Measurements from ENCODE around the gene ACAD9. TPM values are rescaled to one million over a fixed set of nuclear protein-coding genes. Genes with fewer than 3 reads are reported as not detected.

The ACAD9 gene
- total and polyA plus RNA-seq, 10 of the 15 experiments (the other 5 are each of a cell fraction or from before 2014, with no cell fraction given) = 12.7 to 63.1 (median 43.7) TPM

DNA sequence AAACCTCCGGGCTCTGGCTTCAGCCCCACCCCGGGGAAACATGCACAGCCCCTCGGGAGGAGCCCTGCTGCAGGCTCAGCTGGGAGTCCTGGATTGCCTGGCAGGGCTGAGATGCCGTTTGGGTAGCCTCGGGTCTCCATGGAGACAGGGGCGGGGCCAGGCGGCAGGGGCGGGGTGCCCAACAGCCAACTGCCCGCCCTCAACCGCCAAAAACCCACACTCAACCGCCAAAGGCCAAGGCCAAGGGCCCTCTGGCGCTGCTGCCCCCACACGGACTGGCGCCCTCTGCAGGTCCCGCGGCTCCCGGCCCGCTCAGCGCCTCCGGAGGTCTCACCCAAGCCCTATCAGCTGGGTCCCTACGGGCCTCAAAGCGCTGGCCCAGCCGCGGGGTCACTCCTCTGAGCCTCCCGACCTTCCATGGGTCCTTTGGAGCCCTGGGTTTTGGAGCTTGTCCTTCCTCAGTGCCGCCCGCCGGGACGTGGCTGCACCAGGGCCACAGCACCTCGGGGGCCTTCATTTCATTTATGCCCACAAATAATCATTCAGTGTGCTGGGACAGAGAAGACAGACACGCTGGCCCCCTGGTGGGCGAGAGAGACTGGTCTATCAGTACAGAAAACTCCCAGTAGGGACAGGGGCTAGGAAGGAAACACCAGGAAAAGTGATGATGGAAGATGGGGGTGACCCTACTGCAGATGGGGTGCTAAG, 33.5 kb upstream of the ACAD9 start:
- peak; percentile 97 for ATAC-seq
- no peak for TF ChIP-seq NBN (IDR thresholded peaks at IDR 0.05)
- TF ChIP-seq IKZF2 (IDR thresholded peaks at IDR 0.05) = no peak
- peak; percentile 52; the same call in 1 of the 2 replicates for TF ChIP-seq GATAD2B (conservative IDR thresholded peaks at IDR 0.05; ENCODE audit: low read depth)
- TF ChIP-seq PAX8 (IDR thresholded peaks at IDR 0.05) = no peak
- no peak for TF ChIP-seq CHD1 (IDR thresholded peaks at IDR 0.05; ENCODE audit: low read depth, low read length)
- TF ChIP-seq NR2F1 (conservative IDR thresholded peaks at IDR 0.05) = peak; percentile 99
- TF ChIP-seq, protein P1, sequence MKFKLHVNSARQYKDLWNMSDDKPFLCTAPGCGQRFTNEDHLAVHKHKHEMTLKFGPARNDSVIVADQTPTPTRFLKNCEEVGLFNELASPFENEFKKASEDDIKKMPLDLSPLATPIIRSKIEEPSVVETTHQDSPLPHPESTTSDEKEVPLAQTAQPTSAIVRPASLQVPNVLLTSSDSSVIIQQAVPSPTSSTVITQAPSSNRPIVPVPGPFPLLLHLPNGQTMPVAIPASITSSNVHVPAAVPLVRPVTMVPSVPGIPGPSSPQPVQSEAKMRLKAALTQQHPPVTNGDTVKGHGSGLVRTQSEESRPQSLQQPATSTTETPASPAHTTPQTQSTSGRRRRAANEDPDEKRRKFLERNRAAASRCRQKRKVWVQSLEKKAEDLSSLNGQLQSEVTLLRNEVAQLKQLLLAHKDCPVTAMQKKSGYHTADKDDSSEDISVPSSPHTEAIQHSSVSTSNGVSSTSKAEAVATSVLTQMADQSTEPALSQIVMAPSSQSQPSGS (IDR thresholded peaks at IDR 0.05; ENCODE audit: low read length) = no peak
- peak; percentile 58 for TF ChIP-seq RAD21 (IDR thresholded peaks at IDR 0.05; ENCODE audit: insufficient read depth, low read depth, low read length)
- TF ChIP-seq YY1 (IDR thresholded peaks at IDR 0.05; ENCODE audit: low read depth, low read length) = peak; percentile 32; the same call in 1 of the 2 replicates
- no peak for TF ChIP-seq ZNF274 (IDR thresholded peaks at IDR 0.05; ENCODE audit: insufficient read depth, insufficient read length)
- no peak for TF ChIP-seq SMARCA5 (IDR thresholded peaks at IDR 0.05)
- TF ChIP-seq EGR1 (IDR thresholded peaks at IDR 0.05; ENCODE audit: borderline replicate concordance in 1 of 2, low read depth in 2 of 2, low read length in 2 of 2) = peak in 1 of 2 experiments; percentile 6; a peak in 1 of 3 replicates
- no peak for TF ChIP-seq PML (IDR thresholded peaks at IDR 0.05; ENCODE audit: low read length)
- TF ChIP-seq POLR2A (IDR thresholded peaks at IDR 0.05; ENCODE audit: low read depth, low read length) = 0 out of 2 replicates have a peak, but pooled peaks have one; percentile 48
- 0 out of 2 replicates have a peak, but pooled peaks have one; percentile 33 for TF ChIP-seq IKZF1 (conservative IDR thresholded peaks at IDR 0.05)
- 0 out of 2 replicates have a peak, but pooled peaks have one; percentile 49 for TF ChIP-seq RB1 (IDR thresholded peaks at IDR 0.05; ENCODE audit: borderline replicate concordance)
- no peak; the same call in 1 of the 2 replicates for TF ChIP-seq MAX (IDR thresholded peaks at IDR 0.05; ENCODE audit: low read depth, low read length)
- TF ChIP-seq, protein P2, sequence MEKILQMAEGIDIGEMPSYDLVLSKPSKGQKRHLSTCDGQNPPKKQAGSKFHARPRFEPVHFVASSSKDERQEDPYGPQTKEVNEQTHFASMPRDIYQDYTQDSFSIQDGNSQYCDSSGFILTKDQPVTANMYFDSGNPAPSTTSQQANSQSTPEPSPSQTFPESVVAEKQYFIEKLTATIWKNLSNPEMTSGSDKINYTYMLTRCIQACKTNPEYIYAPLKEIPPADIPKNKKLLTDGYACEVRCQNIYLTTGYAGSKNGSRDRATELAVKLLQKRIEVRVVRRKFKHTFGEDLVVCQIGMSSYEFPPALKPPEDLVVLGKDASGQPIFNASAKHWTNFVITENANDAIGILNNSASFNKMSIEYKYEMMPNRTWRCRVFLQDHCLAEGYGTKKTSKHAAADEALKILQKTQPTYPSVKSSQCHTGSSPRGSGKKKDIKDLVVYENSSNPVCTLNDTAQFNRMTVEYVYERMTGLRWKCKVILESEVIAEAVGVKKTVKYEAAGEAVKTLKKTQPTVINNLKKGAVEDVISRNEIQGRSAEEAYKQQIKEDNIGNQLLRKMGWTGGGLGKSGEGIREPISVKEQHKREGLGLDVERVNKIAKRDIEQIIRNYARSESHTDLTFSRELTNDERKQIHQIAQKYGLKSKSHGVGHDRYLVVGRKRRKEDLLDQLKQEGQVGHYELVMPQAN (conservative IDR thresholded peaks at IDR 0.05) = no peak
- TF ChIP-seq, protein P3, sequence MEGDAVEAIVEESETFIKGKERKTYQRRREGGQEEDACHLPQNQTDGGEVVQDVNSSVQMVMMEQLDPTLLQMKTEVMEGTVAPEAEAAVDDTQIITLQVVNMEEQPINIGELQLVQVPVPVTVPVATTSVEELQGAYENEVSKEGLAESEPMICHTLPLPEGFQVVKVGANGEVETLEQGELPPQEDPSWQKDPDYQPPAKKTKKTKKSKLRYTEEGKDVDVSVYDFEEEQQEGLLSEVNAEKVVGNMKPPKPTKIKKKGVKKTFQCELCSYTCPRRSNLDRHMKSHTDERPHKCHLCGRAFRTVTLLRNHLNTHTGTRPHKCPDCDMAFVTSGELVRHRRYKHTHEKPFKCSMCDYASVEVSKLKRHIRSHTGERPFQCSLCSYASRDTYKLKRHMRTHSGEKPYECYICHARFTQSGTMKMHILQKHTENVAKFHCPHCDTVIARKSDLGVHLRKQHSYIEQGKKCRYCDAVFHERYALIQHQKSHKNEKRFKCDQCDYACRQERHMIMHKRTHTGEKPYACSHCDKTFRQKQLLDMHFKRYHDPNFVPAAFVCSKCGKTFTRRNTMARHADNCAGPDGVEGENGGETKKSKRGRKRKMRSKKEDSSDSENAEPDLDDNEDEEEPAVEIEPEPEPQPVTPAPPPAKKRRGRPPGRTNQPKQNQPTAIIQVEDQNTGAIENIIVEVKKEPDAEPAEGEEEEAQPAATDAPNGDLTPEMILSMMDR (IDR thresholded peaks at IDR 0.05 in 2 of 3, conservative IDR thresholded peaks at IDR 0.05 in 1 of 3; ENCODE audit: control insufficient read depth in 2 of 3, extremely low read depth in 1 of 3, insufficient read depth in 1 of 3, low read depth in 3 of 3, low read length in 3 of 3) = peak; percentile 48 to 78 (median 63)
- peak; percentile 49 for TF ChIP-seq LARP7 (IDR thresholded peaks at IDR 0.05)

More for the DNA sequence above, 33.5 kb upstream of the ACAD9 start:
- intact Hi-C loops (cut with micrococcal nuclease; ENCODE audit: unreplicated experiment) (no loop called here), in situ Hi-C loops (cut with MboI) (no loop called here)
- WGBS (ENCODE audit: insufficient coverage, insufficient replicate concordance, low lambda C conversion rate, missing lambda C conversion rate) = under 1% methylated on average over 25 of the region's 32 CpGs
- no TSS peak for BruUV-seq (replicated peaks)
- Histone ChIP-seq H3K79me2 (ENCODE audit: control insufficient read depth, insufficient read depth, low read length) (no peaks in the 10 kb centered on the region), H3K9me3 (replicated peaks; ENCODE audit: control insufficient read depth, insufficient read depth, low read length) (no peaks in the 10 kb centered on the region), H3K27ac (ENCODE audit: control insufficient read depth, insufficient read depth) (no peak overlapping the region), H3K4me2 (ENCODE audit: control insufficient read depth, insufficient read depth) (peak overlapping the region; percentile 80; the same call in 1 of the 2 replicates), H3K4me1 (ENCODE audit: control insufficient read depth, insufficient read depth, low read length) (peaks cover 4% of the 10 kb centered on the region), H3K4me3 (peak overlapping the region; percentile 46), H3K36me3 (ENCODE audit: control insufficient read depth in 2 of 2, insufficient read depth in 2 of 2, low read length in 1 of 2) (no peaks in the 10 kb centered on the region), H3K27me3 (replicated peaks in 1 of 2; ENCODE audit: control insufficient read depth in 2 of 2, insufficient read depth in 2 of 2, low read length in 1 of 2) (no peaks in the 10 kb centered on the region), H3K9ac (ENCODE audit: control insufficient read depth, insufficient read depth, low read length) (peak overlapping the region; percentile 10; the same call in 1 of the 2 replicates), H4K20me1 (ENCODE audit: control insufficient read depth, insufficient read depth) (no peaks in the 10 kb centered on the region), H2AFZ (ENCODE audit: control insufficient read depth, low read depth, low read length) (peak overlapping the region; percentile 85)
- ChIA-PET CTCF (interaction anchor here (0.9 to 3.4 kb wide), 15 partner anchors 11 to 232 kb away, joined by 3 to 26 read pairs (median 3); partner anchors contain the start of gene RAB7A), POLR2A (interaction anchor here (0.6 kb wide), 3 partner anchors 21 to 980 kb away, joined by 3 read pairs; no protein-coding TSS in a partner anchor), SMC1A (ENCODE audit: uncharacterized antibody, unreplicated experiment) (interaction anchor here (0.9 to 1.8 kb wide), 3 partner anchors 42 to 199 kb away, joined by 3 to 9 read pairs (median 4); no protein-coding TSS in a partner anchor), RAD21 (ENCODE audit: unreplicated experiment) (interaction anchor here (0.7 to 1.6 kb wide), 4 partner anchors 33 to 228 kb away, joined by 3 to 8 read pairs (median 4); no protein-coding TSS in a partner anchor)
- peak; percentile 23 for FAIRE-seq
- DNase-seq (ENCODE audit: low read depth, low spot score) = peak; percentile 7

Data from GM12878 (cell line).